Measurements from ENCODE around the gene LAMB4. TPM values are rescaled to one million over a fixed set of nuclear protein-coding genes. Genes with fewer than 3 reads are reported as not detected.
A peak's percentile ranks its signal among the peaks of the same experiment; 100 is the strongest.

The LAMB4 gene
- total and polyA plus RNA-seq, 2 of the 8 experiments (the other 6 are each of a cell fraction or from before 2014, with no cell fraction given) = not detected

- H3K4me2 ChIP-seq (ENCODE audit: insufficient read depth in 1 of 2, low read depth in 2 of 2, low read length in 2 of 2) = peak overlapping the region; percentile 23 to 100
- CTCF ChIA-PET (ENCODE audit: partially characterized antibody) = interaction anchor here (0.6 to 5.0 kb wide), 44 partner anchors 9 to 367 kb away, joined by 3 to 64 read pairs (median 4); partner anchors contain the start of gene LAMB4
- H3K79me1 ChIP-seq (ENCODE audit: low read depth, low read length) = no peaks in the 10 kb centered on the region
- WGBS, 2 experiments (ENCODE audit: extremely low coverage in 1 of 2, insufficient coverage in 1 of 2, insufficient read length in 1 of 2, insufficient replicate concordance in 2 of 2, low coverage in 1 of 2, low lambda C conversion rate in 2 of 2, missing lambda C conversion rate in 1 of 2) = 70% methylated on average over 4 of the region's 8 CpGs; no CpG with 5 or more reads in 1 of the 2 experiments
- H4K5ac ChIP-seq (ENCODE audit: insufficient read length, low read depth, low read length) = no peak overlapping the region
- no peaks in the 10 kb centered on the region for H4K20me1 ChIP-seq (replicated peaks in 1 of 2; ENCODE audit: control insufficient read depth in 1 of 2, insufficient read depth in 2 of 2, low read length in 2 of 2)
- H3K4me3 ChIP-seq (ENCODE audit: extremely low read depth in 1 of 4, insufficient read depth in 2 of 4, low read depth in 3 of 4, low read length in 4 of 4) = peak overlapping the region in 2 of 4 experiments; percentile 30 to 81; a peak in 4 of 8 replicates
- no peaks in the 10 kb centered on the region for H3K79me2 ChIP-seq (ENCODE audit: control insufficient read depth in 1 of 2, insufficient read depth in 2 of 2, low read length in 2 of 2)
- H3K23ac ChIP-seq (ENCODE audit: insufficient read length) = no peak overlapping the region
- no peak overlapping the region for H3K4ac ChIP-seq (replicated peaks; ENCODE audit: insufficient read length, low read depth, low read length)
- H3K27ac ChIP-seq (ENCODE audit: low read depth, low read length) = no peak overlapping the region
- no peak overlapping the region for H2BK15ac ChIP-seq (ENCODE audit: low read length)
- H3K18ac ChIP-seq (ENCODE audit: extremely low read depth, low read length) = peak overlapping the region; percentile 56; the same call in 1 of the 2 replicates
- no peak overlapping the region for H4K91ac ChIP-seq (replicated peaks; ENCODE audit: insufficient read length, low read length)
- no peaks in the 10 kb centered on the region for H3K9me3 ChIP-seq (ENCODE audit: insufficient read depth in 2 of 2, low read depth in 1 of 2, low read length in 1 of 2)
- peak overlapping the region; percentile 53; the same call in 1 of the 2 replicates for H4K8ac ChIP-seq (ENCODE audit: extremely low read depth, insufficient read depth, low read length)
- no peaks in the 10 kb centered on the region for H3K23me2 ChIP-seq (ENCODE audit: low read depth, low read length)
- no peaks in the 10 kb centered on the region for H3K36me3 ChIP-seq (ENCODE audit: control insufficient read depth in 2 of 4, insufficient read depth in 4 of 4, low read length in 3 of 4)
- peaks cover 0 to 5% (median 0%) of the 10 kb centered on the region in 4 experiments; a peak in 3 of 7 replicates for H3K4me1 ChIP-seq (replicated peaks in 1 of 4; ENCODE audit: control insufficient read depth in 3 of 4, insufficient read depth in 4 of 4, low read length in 3 of 4)
- no peak overlapping the region for H2BK20ac ChIP-seq (ENCODE audit: low read length)
- H2BK120ac ChIP-seq (replicated peaks; ENCODE audit: low read depth, low read length) = no peak overlapping the region
- H3K27me3 ChIP-seq (replicated peaks in 1 of 4; ENCODE audit: control insufficient read depth in 3 of 4, extremely low read depth in 1 of 4, insufficient read depth in 3 of 4, low read length in 3 of 4) = no peaks in the 10 kb centered on the region
- H2BK12ac ChIP-seq (ENCODE audit: low read depth, low read length) = no peak overlapping the region
- no peak overlapping the region for H3K9ac ChIP-seq (replicated peaks in 1 of 4; ENCODE audit: extremely low read depth in 1 of 4, low read depth in 3 of 4, low read length in 3 of 4)
- no peak overlapping the region for H3K14ac ChIP-seq (ENCODE audit: insufficient read length)
- H2AK5ac ChIP-seq (ENCODE audit: low read depth, low read length) = no peak overlapping the region
- FAIRE-seq = no peak
- H3K56ac ChIP-seq (replicated peaks; ENCODE audit: insufficient read length, low read depth, low read length) = no peak overlapping the region
- peak overlapping the region; percentile 100; the same call in 1 of the 2 replicates for H2AFZ ChIP-seq (ENCODE audit: low read length)
- DNase-seq (ENCODE audit: low read depth in 1 of 2, low spot score in 2 of 2) = peak in 1 of 2 experiments; percentile 50
- POLR2A ChIA-PET (ENCODE audit: partially characterized antibody) = interaction anchor here (0.6 kb wide), 1 partner anchor 945 kb away, joined by 3 read pairs; no protein-coding TSS in a partner anchor
- H2BK5ac ChIP-seq (ENCODE audit: low read depth, low read length) = no peak overlapping the region
- TF ChIP-seq RBBP5 (IDR thresholded peaks at IDR 0.05; ENCODE audit: borderline replicate concordance, low read depth, low read length) (no peak), KDM5A (IDR thresholded peaks at IDR 0.05; ENCODE audit: low read length) (no peak), SIN3A (conservative IDR thresholded peaks at IDR 0.05 in 1 of 2, IDR thresholded peaks at IDR 0.05 in 1 of 2; ENCODE audit: low read depth in 1 of 2, low read length in 2 of 2) (no peak), TBP (IDR thresholded peaks at IDR 0.05; ENCODE audit: low read depth, low read length) (no peak), JUND (IDR thresholded peaks at IDR 0.05; ENCODE audit: low read length) (no peak), CTBP2 (IDR thresholded peaks at IDR 0.05; ENCODE audit: borderline replicate concordance, insufficient read depth, insufficient read length, low read length) (no peak), RNF2 (IDR thresholded peaks at IDR 0.05; ENCODE audit: borderline replicate concordance, low read depth, low read length, missing control alignments, poor library complexity, severe bottlenecking) (no peak), SIRT6 (IDR thresholded peaks at IDR 0.05; ENCODE audit: low read length) (no peak)
- TF ChIP-seq, protein P1, sequence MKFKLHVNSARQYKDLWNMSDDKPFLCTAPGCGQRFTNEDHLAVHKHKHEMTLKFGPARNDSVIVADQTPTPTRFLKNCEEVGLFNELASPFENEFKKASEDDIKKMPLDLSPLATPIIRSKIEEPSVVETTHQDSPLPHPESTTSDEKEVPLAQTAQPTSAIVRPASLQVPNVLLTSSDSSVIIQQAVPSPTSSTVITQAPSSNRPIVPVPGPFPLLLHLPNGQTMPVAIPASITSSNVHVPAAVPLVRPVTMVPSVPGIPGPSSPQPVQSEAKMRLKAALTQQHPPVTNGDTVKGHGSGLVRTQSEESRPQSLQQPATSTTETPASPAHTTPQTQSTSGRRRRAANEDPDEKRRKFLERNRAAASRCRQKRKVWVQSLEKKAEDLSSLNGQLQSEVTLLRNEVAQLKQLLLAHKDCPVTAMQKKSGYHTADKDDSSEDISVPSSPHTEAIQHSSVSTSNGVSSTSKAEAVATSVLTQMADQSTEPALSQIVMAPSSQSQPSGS (IDR thresholded peaks at IDR 0.05; ENCODE audit: low read length) = no peak
- TF ChIP-seq, protein P2, sequence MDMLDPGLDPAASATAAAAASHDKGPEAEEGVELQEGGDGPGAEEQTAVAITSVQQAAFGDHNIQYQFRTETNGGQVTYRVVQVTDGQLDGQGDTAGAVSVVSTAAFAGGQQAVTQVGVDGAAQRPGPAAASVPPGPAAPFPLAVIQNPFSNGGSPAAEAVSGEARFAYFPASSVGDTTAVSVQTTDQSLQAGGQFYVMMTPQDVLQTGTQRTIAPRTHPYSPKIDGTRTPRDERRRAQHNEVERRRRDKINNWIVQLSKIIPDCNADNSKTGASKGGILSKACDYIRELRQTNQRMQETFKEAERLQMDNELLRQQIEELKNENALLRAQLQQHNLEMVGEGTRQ (IDR thresholded peaks at IDR 0.05; ENCODE audit: low read length) = no peak
Measured at GRCh38 chr7:108145401-108145800, 15.2 kb upstream of the LAMB4 start.

Data from H1 (cell line).